C1 segment of cervical spinal cord (tissue), 14 donors: Measurements from ENCODE around the gene POTEB3.
"Not testable (repeated sequence)": the region's sequence is repeated elsewhere in the genome, so short reads cannot be mapped to it uniquely, and the experiment has no call there.

ENCODE experiments used
- DNase-seq, 14 donors: peaks; one replicate each; lab custom pipeline; 2025; lab: John Stamatoyannopoulos, UW

POTEB3 gene

GRCh38 chr15:21440399-21440798 is at the start of gene POTEB3:
TSS of gene POTEB3 (minus strand) at chr15:21440499. CDS start at chr15:21440011, 488 bp downstream.
- DNase-seq, result not testable (repeated sequence)

- DNase-seq, result not testable (repeated sequence)
Observed at GRCh38 chr15:21453683-21454082, 13.4 kb upstream of the POTEB3 start.

GRCh38 chr15:21451920-21452563 is 11.7 kb upstream of the POTEB3 start:
- not testable (repeated sequence) for DNase-seq

GRCh38 chr15:21451487-21451886 is 11.2 kb upstream of the POTEB3 start:
- DNase-seq, result not testable (repeated sequence)

GRCh38 chr15:21407366-21407765 is 32.9 kb downstream of the POTEB3 start:
- not testable (repeated sequence) for DNase-seq

GRCh38 chr15:21401531-21401930 is 38.8 kb downstream of the POTEB3 start:
- DNase-seq, result not testable (repeated sequence)

GRCh38 chr15:21399111-21399510 is 41.2 kb downstream of the POTEB3 start:
- DNase-seq, result not testable (repeated sequence)

GRCh38 chr15:21398511-21398910 is 41.8 kb downstream of the POTEB3 start:
- DNase-seq, result not testable (repeated sequence)

GRCh38 chr15:21397656-21398055 is 42.6 kb downstream of the POTEB3 start:
- DNase-seq, result not testable (repeated sequence)

- not testable (repeated sequence) for DNase-seq
Observed at GRCh38 chr15:21397186-21397585, 43.1 kb downstream of the POTEB3 start.

- DNase-seq, result not testable (repeated sequence)
Observed at GRCh38 chr15:21385961-21386360, 54.3 kb downstream of the POTEB3 start.

- not testable (repeated sequence) for DNase-seq
Observed at GRCh38 chr15:21383866-21384485, 56.3 kb downstream of the POTEB3 start.

- DNase-seq, result not testable (repeated sequence)
Observed at GRCh38 chr15:21373682-21374081, 66.6 kb downstream of the POTEB3 start.

- not testable (repeated sequence) for DNase-seq
Observed at GRCh38 chr15:21369177-21369576, 71.1 kb downstream of the POTEB3 start.

GRCh38 chr15:21368625-21369024 is 71.7 kb downstream of the POTEB3 start:
- not testable (repeated sequence) for DNase-seq
